HG02678 (cell line): ENCODE results near the gene ATP5PD.

Experiments used
- ATAC-seq: cut with Tn5 transposase; IDR thresholded peaks from one replicate; pipeline ENCODE4 v1.9.1; 2021; ENCODE audit warnings: mild to moderate bottlenecking, moderate library complexity; ENCODE audit not compliant: unreplicated experiment

Gene ATP5PD

DNA sequence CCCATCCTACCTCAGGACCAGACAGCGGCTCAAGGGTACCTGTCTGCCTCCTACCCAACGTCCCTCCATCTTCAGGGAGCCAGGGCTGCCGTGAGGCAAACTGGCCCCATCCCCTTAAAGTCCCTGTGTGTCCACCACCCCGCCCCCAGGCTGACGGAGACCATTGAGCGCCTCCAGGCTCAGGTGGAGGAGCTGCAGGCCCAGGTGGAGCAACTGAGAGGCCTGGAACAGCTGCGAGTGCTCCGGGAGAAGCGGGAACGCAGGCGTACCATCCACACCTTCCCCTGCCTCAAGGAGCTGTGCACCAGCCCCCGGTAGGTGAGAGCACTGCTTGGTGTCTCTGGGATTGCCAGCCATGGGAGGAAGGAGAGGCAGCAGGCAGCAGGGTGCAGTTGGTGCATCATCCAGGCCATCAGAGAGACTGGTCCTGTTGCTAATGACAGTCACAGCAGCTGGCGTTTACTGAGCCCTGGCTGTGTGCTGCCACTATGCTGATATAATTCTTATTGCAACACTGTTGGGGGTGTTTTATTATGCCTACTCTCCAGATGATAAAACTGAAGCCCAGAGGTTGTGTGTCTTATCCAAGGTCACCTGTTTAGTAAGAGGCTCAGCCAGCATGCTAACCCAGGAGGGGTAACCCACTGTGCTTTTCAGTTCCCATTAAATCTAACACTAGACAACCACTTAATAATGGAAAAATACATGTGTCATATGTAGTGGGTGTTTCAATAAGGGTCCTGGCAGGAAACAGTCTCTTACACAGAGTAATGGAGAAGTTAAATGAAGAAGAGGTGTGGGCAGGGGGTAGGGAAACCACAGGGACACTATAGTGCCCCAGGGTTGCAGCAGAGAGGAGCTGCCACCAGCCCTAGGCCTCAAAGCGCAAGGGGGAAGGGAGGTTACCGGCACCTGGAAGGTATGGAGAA lies 44.6 kb downstream of the ATP5PD start:
- ATAC-seq, result no peak

DNA sequence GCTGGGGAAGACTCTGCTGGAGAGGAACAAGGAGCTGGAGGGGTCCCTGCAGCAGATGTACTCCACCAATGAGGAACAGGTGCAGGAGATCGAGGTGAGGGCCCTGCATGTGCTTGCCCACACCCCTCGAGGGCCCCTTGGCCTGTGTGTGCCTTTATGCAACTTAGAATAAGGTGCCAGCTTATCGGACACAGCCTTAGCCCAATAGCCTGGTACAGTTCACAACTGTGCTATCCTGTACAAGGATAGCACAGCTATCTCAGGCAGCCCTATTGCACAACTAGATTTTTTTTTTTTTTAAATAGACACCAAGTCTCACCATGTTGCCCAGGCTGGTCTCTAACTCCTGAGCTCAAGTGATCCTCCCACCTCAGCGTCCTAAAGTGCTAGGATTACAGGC lies 47.2 kb downstream of the ATP5PD start:
- ATAC-seq, result no peak

DNA sequence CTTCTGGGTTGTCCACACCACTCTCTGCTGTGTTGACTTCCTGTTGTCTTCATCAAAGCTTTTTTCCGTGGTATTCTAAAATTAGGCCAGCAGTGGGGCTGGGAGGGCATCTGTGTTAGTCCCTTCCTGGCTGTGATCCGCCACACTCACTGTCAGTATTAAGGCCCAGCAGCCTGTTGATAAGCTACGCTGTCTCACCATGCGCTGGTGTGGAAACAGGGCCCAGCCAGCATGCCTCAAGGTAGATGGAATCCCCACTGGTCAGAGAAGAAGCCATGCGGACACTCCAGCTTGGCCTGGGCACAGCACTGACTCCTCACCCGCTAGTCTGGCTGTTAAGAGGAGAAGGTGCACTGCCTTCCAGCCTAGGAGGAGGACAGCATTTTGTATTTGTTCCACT lies 48.0 kb downstream of the ATP5PD start:
- ATAC-seq, result no peak

DNA sequence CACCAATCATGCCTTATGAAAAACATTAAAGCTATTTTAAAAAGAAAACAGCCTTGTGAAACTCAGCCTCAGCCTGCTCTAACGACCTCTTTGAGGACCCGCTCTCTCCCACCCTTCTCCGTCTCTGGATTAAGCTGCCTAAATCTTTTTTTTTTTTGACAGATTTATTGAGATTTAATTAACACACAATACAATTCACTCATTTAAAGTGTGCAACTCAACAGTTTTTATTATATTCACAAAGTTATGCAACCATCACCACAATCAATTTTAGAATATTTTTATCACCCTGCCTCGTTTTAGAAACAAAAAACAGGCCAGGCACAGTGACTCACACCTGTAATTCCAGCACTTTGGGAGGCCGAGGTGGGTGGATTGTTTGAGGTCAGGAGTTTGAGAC lies 50.9 kb downstream of the ATP5PD start:
- no peak for ATAC-seq

DNA sequence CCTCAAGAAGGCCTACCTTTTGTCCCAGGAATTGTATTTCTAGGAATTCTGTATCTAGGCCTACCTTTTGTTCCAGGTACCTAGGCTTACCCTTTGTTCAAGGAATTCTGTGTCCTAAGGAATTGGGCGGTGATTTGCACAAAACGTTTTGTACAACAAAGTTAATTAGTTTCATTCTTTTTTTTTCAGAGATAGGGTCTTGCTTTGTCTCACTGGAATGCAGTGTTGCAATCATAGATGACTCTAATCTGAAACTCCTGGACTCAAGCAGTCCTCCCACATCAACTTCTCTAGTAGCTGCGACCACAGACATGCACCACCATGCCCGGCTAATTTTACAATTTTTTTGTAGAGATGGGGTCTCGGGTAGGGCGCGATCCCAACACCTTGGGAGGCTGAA lies 52.3 kb downstream of the ATP5PD start:
- ATAC-seq, result no peak

DNA sequence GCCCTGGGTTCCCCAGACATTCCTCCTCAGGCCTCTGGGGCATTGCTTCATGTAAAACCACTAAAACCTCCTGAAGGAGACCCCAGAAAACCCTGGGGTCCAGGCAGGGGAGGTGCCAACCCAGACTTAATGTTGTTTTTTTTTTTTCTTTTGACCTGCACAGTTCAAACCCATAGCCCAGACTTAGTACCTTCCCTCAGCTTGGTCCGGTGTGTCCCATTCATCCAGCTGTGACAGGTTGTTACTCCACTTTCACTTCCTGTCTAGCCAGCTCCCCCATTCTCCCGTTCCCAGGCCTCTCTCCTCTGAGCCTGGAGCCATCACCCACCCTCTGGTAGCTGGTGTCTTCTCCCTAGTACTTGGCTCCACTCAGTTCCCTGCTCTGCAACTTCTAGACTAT lies 54.5 kb downstream of the ATP5PD start:
- no peak for ATAC-seq

DNA sequence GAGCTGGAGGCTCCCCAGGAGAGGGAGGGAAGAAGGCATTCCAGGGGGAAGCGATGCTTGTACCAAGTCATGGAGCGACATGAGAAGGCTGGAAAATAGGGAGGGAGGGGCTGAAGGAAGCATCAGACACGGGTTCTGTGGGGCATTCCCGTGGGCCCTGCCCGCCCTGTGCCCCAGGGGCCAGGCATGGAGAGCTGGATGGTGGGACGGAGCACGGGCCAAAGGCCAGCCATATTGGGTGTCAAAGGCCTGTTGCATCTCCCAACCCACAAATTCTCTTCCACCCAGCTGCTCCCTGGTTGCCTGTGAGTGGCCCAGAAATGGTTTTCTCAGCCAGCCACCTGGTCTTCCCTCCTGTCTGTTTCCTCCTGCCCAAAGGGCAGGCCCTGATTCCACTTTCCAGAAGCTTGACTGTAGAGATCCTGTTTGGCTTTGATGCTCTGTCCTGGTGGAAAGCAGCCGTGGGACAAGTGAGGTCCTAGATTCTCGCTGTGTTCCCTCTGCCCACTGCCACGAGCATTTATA lies 56.1 kb downstream of the ATP5PD start:
- no peak for ATAC-seq
